K562 (cell line): ENCODE data around the gene HNRNPA3. TPM values are rescaled to one million over a fixed set of nuclear protein-coding genes. Genes with fewer than 3 reads are reported as not detected.

Experiments
- CBX1 ChIP-seq: sonication (generic); IDR thresholded peaks from 2 replicates; pipeline ENCODE4 v1.6.1; 2016; ENCODE audit warnings: antibody characterized with exemption, low read depth, mild to moderate bottlenecking
- CC2D1A ChIP-seq: fragments of 450-650 bp; IDR thresholded peaks from 2 replicates; pipeline ENCODE4 v1.6.1; 2017; ENCODE audit warnings: mild to moderate bottlenecking
- CEBPG ChIP-seq, 3 experiments: fragments of 200-800 bp in 1 of 3; sonication (Bioruptor generic) in 1 of 3; sonication (generic) in 1 of 3; formaldehyde crosslinking in 1 of 3; IDR thresholded peaks in 2 of 3; conservative IDR thresholded peaks in 1 of 3; 2 replicates each; pipeline versions ENCODE4 v1.6.1 to v1.8.0; 2016 to 2022; ENCODE audit warnings: missing compliant biosample characterization in 2 of 3, missing genetic modification characterization in 2 of 3, mild to moderate bottlenecking in 1 of 3, missing genetic modification reagents in 1 of 3
- CLOCK ChIP-seq: fragments of 250-450 bp; sonication (Bioruptor Pico); IDR thresholded peaks from 2 replicates; pipeline ENCODE4 v1.4.0; 2020; ENCODE audit warnings: mild to moderate bottlenecking, moderate library complexity, borderline replicate concordance
- FOXK1 ChIP-seq: sonication (generic); formaldehyde crosslinking; IDR thresholded peaks from 2 replicates; pipeline ENCODE4 v1.8.0; 2022; ENCODE audit warnings: missing genetic modification reagents, mild to moderate bottlenecking, borderline replicate concordance
- GATAD2A ChIP-seq: fragments of 450-650 bp; IDR thresholded peaks from 2 replicates; pipeline ENCODE4 v1.6.1; 2017
- HNRNPK ChIP-seq: fragments of 200-400 bp; formaldehyde crosslinking; IDR thresholded peaks from one replicate; pipeline ENCODE4 v1.6.1; 2018; ENCODE audit warnings: mild to moderate bottlenecking, low read depth, low read length; ENCODE audit not compliant: poor library complexity, severe bottlenecking
- RBBP5 ChIP-seq: fragments of 200-600 bp; sonication (generic); IDR thresholded peaks from 2 replicates; pipeline ENCODE4 v1.6.1; 2012; ENCODE audit warnings: borderline replicate concordance, mild to moderate bottlenecking, low read length, control low read depth, inconsistent platforms; ENCODE audit not compliant: insufficient read depth, poor library complexity, severe bottlenecking
- RREB1 ChIP-seq: fragments of 250-450 bp; sonication (Bioruptor Pico); IDR thresholded peaks from 2 replicates; pipeline ENCODE4 v1.4.0; 2020
- TEAD1 ChIP-seq, 2 experiments: fragments of 450-650 bp in 1 of 2; sonication (generic) in 1 of 2; formaldehyde crosslinking; IDR thresholded peaks; 2 replicates each; pipeline versions ENCODE4 v1.4.0 to v1.8.0; 2020 to 2022; ENCODE audit warnings: mild to moderate bottlenecking in 2 of 2, missing genetic modification reagents in 1 of 2
- TRIM25 ChIP-seq: fragments of 450-650 bp; IDR thresholded peaks from 2 replicates; pipeline ENCODE4 v1.7.0; 2016; ENCODE audit warnings: borderline replicate concordance
- ZNF224 ChIP-seq: sonication (generic); formaldehyde crosslinking; IDR thresholded peaks from 2 replicates; pipeline ENCODE4 v1.8.0; 2022; ENCODE audit warnings: mild to moderate bottlenecking, missing genetic modification reagents
- polyA plus RNA-seq, 8 experiments: library from polyadenylated mRNA; depleted of rRNA in 4 of 8; stranded (reverse) in 5 of 8; unstranded in 3 of 8; fragments of >200 nt; fragmentation: Nextera tagmentation in 2 of 8; fragmentation: Illumina TruSeq in 1 of 8; extraction: Ambion mirVana in 2 of 8; extraction: Trizol in 1 of 8; gene quantifications; 2 replicates each; pipeline versions ENCODE4 v1.2.1 to v1.2.3, GENCODE V29; 2011 to 2014; ENCODE audit warnings: inconsistent platforms in 1 of 8, missing spikeins in 1 of 8
- total RNA-seq, 7 experiments: library from RNA; depleted of rRNA in 6 of 7; stranded (reverse); fragments of >200 nt in 6 of 7; fragmentation: Illumina TruSeq in 2 of 7; extraction: Trizol in 2 of 7; gene quantifications; 2 replicates each; pipeline versions ENCODE4 v1.2.1 to v1.2.3, GENCODE V29; 2011 to 2021; ENCODE audit warnings: low replicate concordance in 1 of 7
- TF ChIP-seq, protein P1 (sequence below): fragments of 250-450 bp; sonication (Bioruptor Pico); IDR thresholded peaks from 2 replicates; pipeline ENCODE4 v1.6.1; 2021; ENCODE audit warnings: mild to moderate bottlenecking
- TF ChIP-seq, protein P2 (sequence below), 3 experiments: fragments of 200-800 bp in 1 of 3; sonication (Bioruptor generic) in 1 of 3; sonication (generic) in 1 of 3; formaldehyde crosslinking in 1 of 3; IDR thresholded peaks; 2 replicates each; pipeline versions ENCODE4 v1.6.1 to v1.8.0; 2016 to 2022; ENCODE audit warnings: mild to moderate bottlenecking in 2 of 3, missing compliant biosample characterization in 2 of 3, missing genetic modification characterization in 2 of 3, missing genetic modification reagents in 1 of 3

The HNRNPA3 gene
- total and polyA plus RNA-seq, 9 of the 15 experiments (the other 6 are each of a cell fraction or from before 2014, with no cell fraction given): 72.8 to 428 (median 192) TPM

- TF ChIP-seq RREB1 (CRISPR knock-in tag) (0 out of 2 replicates have a peak, but pooled peaks have one; percentile 61), TEAD1 (CRISPR knock-in tag; IDR thresholded peaks at IDR 0.05) (peak in 1 of 2 experiments; percentile 75; a peak in 2 of 4 replicates), CLOCK (CRISPR knock-in tag) (no peak), HNRNPK (no peak), CBX1 (no peak), TRIM25 (no peak), CC2D1A (no peak), ZNF224 (no peak), GATAD2A (no peak), CEBPG (CRISPR knock-in tag; IDR thresholded peaks at IDR 0.05) (no peak), CEBPG (tag; conservative IDR thresholded peaks at IDR 0.05 in 1 of 2, IDR thresholded peaks at IDR 0.05 in 1 of 2) (no peak), RBBP5 (no peak), FOXK1 (no peak)
- TF ChIP-seq, protein P1, sequence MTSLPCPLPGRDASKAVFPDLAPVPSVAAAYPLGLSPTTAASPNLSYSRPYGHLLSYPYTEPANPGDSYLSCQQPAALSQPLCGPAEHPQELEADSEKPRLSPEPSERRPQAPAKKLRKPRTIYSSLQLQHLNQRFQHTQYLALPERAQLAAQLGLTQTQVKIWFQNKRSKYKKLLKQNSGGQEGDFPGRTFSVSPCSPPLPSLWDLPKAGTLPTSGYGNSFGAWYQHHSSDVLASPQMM: no peak
- TF ChIP-seq, protein P2, sequence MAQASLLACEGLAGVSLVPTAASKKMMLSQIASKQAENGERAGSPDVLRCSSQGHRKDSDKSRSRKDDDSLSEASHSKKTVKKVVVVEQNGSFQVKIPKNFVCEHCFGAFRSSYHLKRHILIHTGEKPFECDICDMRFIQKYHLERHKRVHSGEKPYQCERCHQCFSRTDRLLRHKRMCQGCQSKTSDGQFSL (CRISPR knock-in tag; IDR thresholded peaks at IDR 0.05): no peak
- TF ChIP-seq, protein P2 (tag; IDR thresholded peaks at IDR 0.05): no peak
Observed at GRCh38 chr2:177165061-177165583, 47.5 kb upstream of the HNRNPA3 start (continued).
